Neural cell (in vitro differentiated cells): ENCODE data around the gene LCE1D. TPM values are rescaled to one million over a fixed set of nuclear protein-coding genes. Genes with fewer than 3 reads are reported as not detected.

Experiments
- H2AFZ ChIP-seq: fragments of 200-600, 300-800 bp; sonication (generic), shearing (Covaris generic); 2 replicates; pipeline ENCODE4 v1.6.0; 2014; ENCODE audit warnings: low read depth, mild to moderate bottlenecking, antibody characterized with exemption, low read length, moderate library complexity
- H3F3A ChIP-seq: fragments of 200-600 bp; shearing (Covaris generic); 2 replicates; pipeline ENCODE4 v1.6.1; 2016; ENCODE audit warnings: mild to moderate bottlenecking, moderate library complexity, mixed read lengths, antibody characterized with exemption, low read length; ENCODE audit not compliant: insufficient read depth, poor library complexity, severe bottlenecking
- H3K27ac ChIP-seq: fragments of 200-600, 300-800 bp; sonication (generic), shearing (Covaris generic); 2 replicates; pipeline ENCODE4 v1.5.1; 2014; ENCODE audit warnings: mild to moderate bottlenecking, low read length, moderate library complexity
- H3K27me3 ChIP-seq: fragments of 300-800, 200-600 bp; sonication (generic), shearing (Covaris generic); 2 replicates; pipeline ENCODE4 v1.6.0; 2014; ENCODE audit warnings: mild to moderate bottlenecking, low read depth, low read length, moderate library complexity; ENCODE audit not compliant: insufficient read depth
- H3K36me3 ChIP-seq: fragments of 300-800, 200-600 bp; sonication (generic), shearing (Covaris generic); 2 replicates; pipeline ENCODE4 v1.5.1; 2014; ENCODE audit warnings: mild to moderate bottlenecking, antibody characterized with exemption, low read length, moderate library complexity; ENCODE audit not compliant: insufficient read depth
- H3K4me2 ChIP-seq: fragments of 300-800, 200-600 bp; sonication (generic), shearing (Covaris generic); 2 replicates; pipeline ENCODE4 v1.6.0; 2014; ENCODE audit warnings: mild to moderate bottlenecking, low read length
- H3K4me3 ChIP-seq: fragments of 300-800, 200-600 bp; sonication (generic), shearing (Covaris generic); 2 replicates; pipeline ENCODE4 v1.5.1; 2014; ENCODE audit warnings: mild to moderate bottlenecking, low read length, moderate library complexity
- H3K79me2 ChIP-seq: fragments of 200-600 bp; shearing (Covaris generic); replicated peaks from 2 replicates; pipeline ENCODE4 v1.6.0; 2014; ENCODE audit warnings: mild to moderate bottlenecking, low read length, moderate library complexity; ENCODE audit not compliant: insufficient read depth
- H3K9ac ChIP-seq: fragments of 300-800, 200-600 bp; sonication (generic), shearing (Covaris generic); 2 replicates; pipeline ENCODE4 v1.6.1; 2016; ENCODE audit warnings: mild to moderate bottlenecking, low read length, mixed read lengths
- H3K9me2 ChIP-seq: fragments of 200-600 bp; shearing (Covaris generic); 2 replicates; pipeline ENCODE4 v1.6.1; 2016; ENCODE audit warnings: mild to moderate bottlenecking, low read length, mixed read lengths; ENCODE audit not compliant: insufficient read depth
- H3K9me3 ChIP-seq: fragments of 200-600, 300-800 bp; sonication (generic), shearing (Covaris generic); 2 replicates; pipeline ENCODE4 v1.6.1; 2016; ENCODE audit warnings: mild to moderate bottlenecking, mixed run types, low read length, moderate library complexity, mixed read lengths
- H4K20me1 ChIP-seq: fragments of 200-600 bp; shearing (Covaris generic); 2 replicates; pipeline ENCODE4 v1.6.1; 2016; ENCODE audit warnings: mild to moderate bottlenecking, mixed run types; ENCODE audit not compliant: insufficient read depth
- EP300 ChIP-seq: fragments of 450-650 bp; conservative IDR thresholded peaks from 2 replicates; pipeline ENCODE4 v1.6.1; 2014; ENCODE audit warnings: antibody characterized with exemption, mild to moderate bottlenecking, moderate library complexity; ENCODE audit not compliant: poor library complexity, severe bottlenecking
- EZH2 ChIP-seq: fragments of 200-600, 300-800 bp; shearing (Covaris generic), sonication (generic); IDR thresholded peaks from 2 replicates; pipeline ENCODE4 v1.6.1; 2014; ENCODE audit warnings: antibody characterized with exemption, low read length, borderline replicate concordance, mild to moderate bottlenecking; ENCODE audit not compliant: insufficient read depth, poor library complexity, severe bottlenecking
- POLR2AphosphoS5 ChIP-seq: IDR thresholded peaks from 2 replicates; pipeline ENCODE4 v1.6.1; 2012
- RAD21 ChIP-seq: fragments of 450-650 bp; conservative IDR thresholded peaks from 2 replicates; pipeline ENCODE4 v1.6.1; 2014; ENCODE audit warnings: antibody characterized with exemption, mild to moderate bottlenecking, moderate library complexity
- SMC3 ChIP-seq: fragments of 450-650 bp; conservative IDR thresholded peaks from 2 replicates; pipeline ENCODE4 v1.6.1; 2014; ENCODE audit warnings: antibody characterized with exemption, mild to moderate bottlenecking, moderate library complexity; ENCODE audit not compliant: poor library complexity
- TAF1 ChIP-seq: IDR thresholded peaks from 2 replicates; pipeline ENCODE4 v1.6.1; 2012; ENCODE audit warnings: low read depth
- polyA plus RNA-seq: library from polyadenylated mRNA; depleted of rRNA; stranded (reverse); fragments of >200 nt; gene quantifications from 2 replicates; pipeline ENCODE4 v1.2.3, GENCODE V29; 2014
- TF ChIP-seq, protein P1 (sequence below): IDR thresholded peaks from 2 replicates; pipeline ENCODE4 v1.6.1; 2012; ENCODE audit warnings: borderline replicate concordance
- TF ChIP-seq, protein P2 (sequence below): fragments of 450-650 bp; IDR thresholded peaks from 2 replicates; pipeline ENCODE4 v1.5.1; 2014; ENCODE audit warnings: antibody characterized with exemption, mild to moderate bottlenecking, moderate library complexity; ENCODE audit not compliant: poor library complexity, severe bottlenecking

LCE1D gene
- polyA plus RNA-seq, 1 donor from 2014 or later = not detected

DNA sequence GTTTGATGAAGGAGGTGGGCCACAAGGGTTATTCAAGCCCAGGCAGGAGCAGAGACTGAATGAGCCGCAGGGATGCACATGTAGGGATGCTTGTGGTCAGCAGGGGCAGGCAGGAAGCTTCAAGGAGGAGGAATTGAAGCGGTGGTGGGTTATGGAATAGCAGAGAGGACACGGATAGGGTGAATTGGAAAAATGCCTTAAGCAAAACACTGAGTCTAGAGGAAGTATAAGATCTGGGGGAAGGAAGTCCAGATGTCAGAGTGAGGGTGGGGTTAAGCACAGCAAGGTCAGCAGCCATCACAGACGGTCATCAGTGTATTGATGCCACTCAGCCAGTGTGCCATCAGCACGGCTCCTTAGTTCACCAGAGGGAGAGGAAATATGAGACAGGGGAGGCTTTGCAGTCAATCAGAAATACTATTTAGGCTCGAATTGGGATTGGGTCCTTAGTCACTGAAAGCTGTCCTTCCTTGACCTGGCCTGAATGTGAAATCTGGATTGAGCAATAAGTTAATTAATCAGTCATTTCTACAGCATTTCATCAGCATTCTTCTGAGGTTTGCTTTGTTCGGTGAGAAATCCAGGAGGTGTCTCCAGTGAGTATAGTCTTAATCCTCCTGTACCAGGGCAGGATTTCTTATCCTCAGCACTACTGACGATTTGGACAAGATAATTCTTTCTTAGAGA is 27.5 kb upstream of the LCE1D start:
- Histone ChIP-seq H2AFZ (no peak overlapping the region), H3K27ac (no peak overlapping the region), H3F3A (no peaks in the 10 kb centered on the region), H3K4me3 (no peak overlapping the region), H3K9me2 (no peaks in the 10 kb centered on the region), H4K20me1 (no peaks in the 10 kb centered on the region), H3K36me3 (no peaks in the 10 kb centered on the region), H3K9ac (no peak overlapping the region), H3K27me3 (no peaks in the 10 kb centered on the region), H3K79me2 (no peaks in the 10 kb centered on the region), H3K4me2 (no peak overlapping the region), H3K9me3 (peaks cover 3% of the 10 kb centered on the region)
- TF ChIP-seq, protein P1, sequence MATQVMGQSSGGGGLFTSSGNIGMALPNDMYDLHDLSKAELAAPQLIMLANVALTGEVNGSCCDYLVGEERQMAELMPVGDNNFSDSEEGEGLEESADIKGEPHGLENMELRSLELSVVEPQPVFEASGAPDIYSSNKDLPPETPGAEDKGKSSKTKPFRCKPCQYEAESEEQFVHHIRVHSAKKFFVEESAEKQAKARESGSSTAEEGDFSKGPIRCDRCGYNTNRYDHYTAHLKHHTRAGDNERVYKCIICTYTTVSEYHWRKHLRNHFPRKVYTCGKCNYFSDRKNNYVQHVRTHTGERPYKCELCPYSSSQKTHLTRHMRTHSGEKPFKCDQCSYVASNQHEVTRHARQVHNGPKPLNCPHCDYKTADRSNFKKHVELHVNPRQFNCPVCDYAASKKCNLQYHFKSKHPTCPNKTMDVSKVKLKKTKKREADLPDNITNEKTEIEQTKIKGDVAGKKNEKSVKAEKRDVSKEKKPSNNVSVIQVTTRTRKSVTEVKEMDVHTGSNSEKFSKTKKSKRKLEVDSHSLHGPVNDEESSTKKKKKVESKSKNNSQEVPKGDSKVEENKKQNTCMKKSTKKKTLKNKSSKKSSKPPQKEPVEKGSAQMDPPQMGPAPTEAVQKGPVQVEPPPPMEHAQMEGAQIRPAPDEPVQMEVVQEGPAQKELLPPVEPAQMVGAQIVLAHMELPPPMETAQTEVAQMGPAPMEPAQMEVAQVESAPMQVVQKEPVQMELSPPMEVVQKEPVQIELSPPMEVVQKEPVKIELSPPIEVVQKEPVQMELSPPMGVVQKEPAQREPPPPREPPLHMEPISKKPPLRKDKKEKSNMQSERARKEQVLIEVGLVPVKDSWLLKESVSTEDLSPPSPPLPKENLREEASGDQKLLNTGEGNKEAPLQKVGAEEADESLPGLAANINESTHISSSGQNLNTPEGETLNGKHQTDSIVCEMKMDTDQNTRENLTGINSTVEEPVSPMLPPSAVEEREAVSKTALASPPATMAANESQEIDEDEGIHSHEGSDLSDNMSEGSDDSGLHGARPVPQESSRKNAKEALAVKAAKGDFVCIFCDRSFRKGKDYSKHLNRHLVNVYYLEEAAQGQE = no peak
- TF ChIP-seq TAF1 (no peak), POLR2AphosphoS5 (no peak), SMC3 (no peak)

DNA sequence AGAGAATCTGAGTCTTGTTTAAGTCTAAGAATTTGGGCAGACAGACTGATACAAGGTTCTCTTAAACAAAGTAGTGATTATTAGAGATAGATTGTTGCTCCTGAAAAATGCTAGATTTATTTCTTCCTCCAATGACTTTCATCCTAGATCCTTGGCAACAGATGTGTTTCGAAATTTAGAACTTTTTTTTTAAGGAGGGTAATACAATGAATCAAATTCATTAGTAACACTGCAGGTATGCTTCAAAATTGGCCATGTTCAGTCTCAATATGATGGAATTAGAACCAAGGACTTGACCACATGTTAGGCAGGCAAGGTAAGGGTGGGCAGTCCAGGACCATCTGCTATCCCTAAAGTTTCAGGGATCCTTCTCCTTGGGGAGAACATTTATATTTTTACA is 26.1 kb upstream of the LCE1D start:
- no peaks in the 10 kb centered on the region for H3K27me3 ChIP-seq
- no peak overlapping the region for H3K27ac ChIP-seq
- no peaks in the 10 kb centered on the region for H3K9me2 ChIP-seq
- H3K36me3 ChIP-seq = no peaks in the 10 kb centered on the region
- H3F3A ChIP-seq = no peaks in the 10 kb centered on the region
- no peaks in the 10 kb centered on the region for H4K20me1 ChIP-seq
- no peak overlapping the region for H3K9ac ChIP-seq
- no peaks in the 10 kb centered on the region for H3K9me3 ChIP-seq
- H3K4me2 ChIP-seq = no peak overlapping the region
- TF ChIP-seq, protein P2, sequence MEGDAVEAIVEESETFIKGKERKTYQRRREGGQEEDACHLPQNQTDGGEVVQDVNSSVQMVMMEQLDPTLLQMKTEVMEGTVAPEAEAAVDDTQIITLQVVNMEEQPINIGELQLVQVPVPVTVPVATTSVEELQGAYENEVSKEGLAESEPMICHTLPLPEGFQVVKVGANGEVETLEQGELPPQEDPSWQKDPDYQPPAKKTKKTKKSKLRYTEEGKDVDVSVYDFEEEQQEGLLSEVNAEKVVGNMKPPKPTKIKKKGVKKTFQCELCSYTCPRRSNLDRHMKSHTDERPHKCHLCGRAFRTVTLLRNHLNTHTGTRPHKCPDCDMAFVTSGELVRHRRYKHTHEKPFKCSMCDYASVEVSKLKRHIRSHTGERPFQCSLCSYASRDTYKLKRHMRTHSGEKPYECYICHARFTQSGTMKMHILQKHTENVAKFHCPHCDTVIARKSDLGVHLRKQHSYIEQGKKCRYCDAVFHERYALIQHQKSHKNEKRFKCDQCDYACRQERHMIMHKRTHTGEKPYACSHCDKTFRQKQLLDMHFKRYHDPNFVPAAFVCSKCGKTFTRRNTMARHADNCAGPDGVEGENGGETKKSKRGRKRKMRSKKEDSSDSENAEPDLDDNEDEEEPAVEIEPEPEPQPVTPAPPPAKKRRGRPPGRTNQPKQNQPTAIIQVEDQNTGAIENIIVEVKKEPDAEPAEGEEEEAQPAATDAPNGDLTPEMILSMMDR = no peak
- no peak for TF ChIP-seq RAD21
- no peak overlapping the region for H2AFZ ChIP-seq
- H3K4me3 ChIP-seq = no peak overlapping the region
- no peaks in the 10 kb centered on the region for H3K79me2 ChIP-seq

DNA sequence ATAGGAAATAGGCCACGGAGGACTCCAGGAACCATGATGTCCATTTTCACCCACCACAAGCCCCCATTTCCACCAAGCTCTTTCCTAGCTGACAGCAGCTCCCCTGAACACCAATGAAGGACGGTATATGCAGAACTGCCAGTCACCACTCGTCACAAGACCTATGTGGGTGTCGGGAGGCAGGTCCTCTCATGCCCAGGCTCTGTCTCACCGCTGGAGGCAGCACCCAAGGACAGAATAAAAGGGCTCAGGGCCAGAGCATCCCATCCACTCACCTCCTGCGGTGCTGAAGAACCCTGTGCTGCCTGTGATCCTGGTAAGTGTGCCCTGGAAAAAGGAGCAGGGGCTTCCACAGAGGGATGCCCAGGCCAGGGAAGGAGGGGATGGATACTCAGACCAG is 21.6 kb upstream of the LCE1D start, which contains the start of gene LCE1F:
Gene LCE1F (plus strand): TSS at position 266 of the 400 bp plus-strand sequence. CDS start 1,232 bp downstream, outside the sequence.
- H3K4me2 ChIP-seq = no peak within 1 kb of the TSS
- no peaks in the 10 kb centered on the region for H3K36me3 ChIP-seq
- H3K27me3 ChIP-seq = no peaks in the 10 kb centered on the region
- H3K9me3 ChIP-seq = no peaks in the 10 kb centered on the region
- TF ChIP-seq RAD21 (no peak), SMC3 (no peak), EP300 (no peak), EZH2 (no peak), POLR2AphosphoS5 (no peak), TAF1 (no peak)
- TF ChIP-seq, protein P2 = no peak
- TF ChIP-seq, protein P1 = no peak
- H3K79me2 ChIP-seq = no peaks in the 10 kb centered on the region
- H3K9ac ChIP-seq = no peak within 1 kb of the TSS
- H3F3A ChIP-seq = no peaks in the 10 kb centered on the region
- no peak within 1 kb of the TSS for H3K27ac ChIP-seq
- no peak within 1 kb of the TSS for H2AFZ ChIP-seq
- H3K4me3 ChIP-seq = no peak within 1 kb of the TSS
- H3K9me2 ChIP-seq = no peaks in the 10 kb centered on the region
- no peaks in the 10 kb centered on the region for H4K20me1 ChIP-seq
